ENCODE measurements around the gene IGSF9B.

Gene IGSF9B

GRCh38 chr11:133907841-133908241 lies 48.9 kb downstream of the IGSF9B start:
- ATAC-seq: no peak
- TF ChIP-seq ESRRG (CRISPR knock-in tag; IDR thresholded peaks at IDR 0.05) (no peak), ZNF565 (CRISPR knock-in tag; conservative IDR thresholded peaks at IDR 0.05; ENCODE audit: low read depth) (no peak), ZFP3 (CRISPR knock-in tag; IDR thresholded peaks at IDR 0.05) (no peak), POU6F1 (CRISPR knock-in tag; IDR thresholded peaks at IDR 0.05; ENCODE audit: borderline replicate concordance, low read depth) (no peak), PPARA (CRISPR knock-in tag; IDR thresholded peaks at IDR 0.05; ENCODE audit: borderline replicate concordance) (no peak), RARB (CRISPR knock-in tag; IDR thresholded peaks at IDR 0.05) (no peak), GLIS3 (CRISPR knock-in tag; IDR thresholded peaks at IDR 0.05) (no peak), PATZ1 (CRISPR knock-in tag; IDR thresholded peaks at IDR 0.05; ENCODE audit: borderline replicate concordance) (no peak), ZFP30 (CRISPR knock-in tag; IDR thresholded peaks at IDR 0.05) (no peak), ZNF8 (CRISPR knock-in tag; IDR thresholded peaks at IDR 0.05) (no peak), SNAI2 (CRISPR knock-in tag; IDR thresholded peaks at IDR 0.05) (no peak), TSHZ2 (CRISPR knock-in tag; IDR thresholded peaks at IDR 0.05) (no peak), OSR1 (CRISPR knock-in tag; IDR thresholded peaks at IDR 0.05) (no peak), TOX (CRISPR knock-in tag; IDR thresholded peaks at IDR 0.05; ENCODE audit: borderline replicate concordance) (no peak), ARNTL (CRISPR knock-in tag; IDR thresholded peaks at IDR 0.05; ENCODE audit: borderline replicate concordance, low read depth) (no peak), CSRNP3 (CRISPR knock-in tag; IDR thresholded peaks at IDR 0.05) (no peak), CREB5 (CRISPR knock-in tag; IDR thresholded peaks at IDR 0.05; ENCODE audit: low read depth) (no peak), ZNF70 (CRISPR knock-in tag; IDR thresholded peaks at IDR 0.05) (no peak), ISL1 (CRISPR knock-in tag; IDR thresholded peaks at IDR 0.05) (no peak), CSDC2 (CRISPR knock-in tag; IDR thresholded peaks at IDR 0.05) (no peak)

- TF ChIP-seq PATZ1 (CRISPR knock-in tag; IDR thresholded peaks at IDR 0.05; ENCODE audit: borderline replicate concordance) (no peak), TCF4 (CRISPR knock-in tag; IDR thresholded peaks at IDR 0.05; ENCODE audit: borderline replicate concordance) (no peak), GLIS3 (CRISPR knock-in tag; IDR thresholded peaks at IDR 0.05) (no peak), TSHZ2 (CRISPR knock-in tag; IDR thresholded peaks at IDR 0.05) (no peak), ISL1 (CRISPR knock-in tag; IDR thresholded peaks at IDR 0.05) (no peak), ZC3H10 (CRISPR knock-in tag; IDR thresholded peaks at IDR 0.05) (no peak), TOX (CRISPR knock-in tag; IDR thresholded peaks at IDR 0.05; ENCODE audit: borderline replicate concordance) (no peak), ZFP3 (CRISPR knock-in tag; IDR thresholded peaks at IDR 0.05) (no peak), ARNTL (CRISPR knock-in tag; IDR thresholded peaks at IDR 0.05; ENCODE audit: borderline replicate concordance, low read depth) (no peak), ZFP30 (CRISPR knock-in tag; IDR thresholded peaks at IDR 0.05) (no peak)
- no peak for ATAC-seq
Measured at GRCh38 chr11:133907216-133907615, 49.6 kb downstream of the IGSF9B start.
